GM21723 (cell line): ENCODE measurements around the gene TSPAN12.
"Not testable (repeated sequence)": the region's sequence is repeated elsewhere in the genome, so short reads cannot be mapped to it uniquely, and the experiment has no call there.

Experiments used
- ATAC-seq: cut with Tn5 transposase; IDR thresholded peaks from one replicate; pipeline ENCODE4 v1.9.1; 2021; ENCODE audit warnings: mild to moderate bottlenecking, moderate library complexity; ENCODE audit not compliant: unreplicated experiment

The TSPAN12 gene

GRCh38 chr7:120857588-120858573 is at the start of gene TSPAN12:
Gene TSPAN12, minus strand, starts transcription at chr7:120858144. Its CDS starts 1,381 bp downstream, at chr7:120856763.
- ATAC-seq = peak; percentile 94

DNA sequence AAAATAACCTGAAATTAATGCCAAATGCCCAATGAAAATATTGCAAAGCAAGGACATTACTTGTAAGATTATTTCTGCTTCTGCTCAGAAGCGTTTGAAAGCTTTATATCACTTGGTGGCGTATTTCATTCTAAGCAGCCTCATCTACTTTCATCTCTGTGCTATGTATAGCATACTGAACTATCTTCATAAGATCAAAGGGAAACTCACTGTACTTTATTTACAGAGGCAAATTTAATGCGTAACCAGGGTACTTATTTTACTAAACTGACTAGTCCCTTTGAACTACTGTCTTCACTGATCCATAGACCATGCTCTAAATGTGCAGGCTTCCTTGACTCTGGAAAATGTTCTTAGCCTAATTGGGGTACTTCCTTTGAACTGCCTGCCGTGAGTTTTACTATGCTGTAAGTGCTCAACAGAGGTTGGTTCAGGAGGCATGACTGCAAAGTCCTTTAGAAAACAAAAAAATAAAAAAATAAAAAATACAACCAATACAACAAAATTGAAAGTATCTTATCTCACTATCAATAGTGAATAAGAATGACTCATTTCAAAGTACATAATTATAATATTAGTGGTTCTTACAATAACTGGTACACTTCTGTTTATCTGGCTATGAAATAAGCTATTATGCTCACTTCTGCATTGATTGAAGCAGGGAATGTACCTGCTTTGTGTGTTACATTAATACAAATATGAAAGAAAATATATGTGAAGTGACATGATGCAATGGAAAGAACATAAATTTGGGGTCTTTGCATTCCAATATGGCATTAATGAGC is 41.0 kb upstream of the TSPAN12 start:
- no peak for ATAC-seq

- ATAC-seq = not testable (repeated sequence)
These were observed 37.3 kb upstream of the TSPAN12 start for GRCh38 chr7:120895253-120895652.

DNA sequence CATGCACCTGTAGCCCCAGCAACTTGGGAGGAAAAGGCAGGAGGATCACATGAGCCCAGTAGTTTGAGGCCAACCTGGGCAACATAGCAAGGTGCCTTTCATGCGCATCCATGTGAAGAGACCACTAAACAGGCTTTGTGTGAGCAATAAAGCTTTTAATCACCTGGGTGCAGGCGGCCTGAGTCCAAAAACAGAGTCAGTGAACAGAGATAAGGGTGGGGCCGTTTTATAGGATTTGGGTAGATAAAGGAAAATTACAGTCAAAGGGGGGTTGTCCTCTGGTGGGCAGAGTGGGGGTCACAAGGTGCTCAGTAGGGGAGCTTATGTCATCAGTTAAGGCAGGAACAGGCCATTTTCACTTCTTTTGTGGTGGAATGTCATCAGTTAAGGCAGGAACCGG is 27.7 kb upstream of the TSPAN12 start:
- ATAC-seq = not testable (repeated sequence)

GRCh38 chr7:120877701-120878100 is 19.8 kb upstream of the TSPAN12 start:
- no peak for ATAC-seq

GRCh38 chr7:120876922-120877321 is 19.0 kb upstream of the TSPAN12 start:
- no peak for ATAC-seq

- no peak for ATAC-seq
These were observed 16.8 kb upstream of the TSPAN12 start for GRCh38 chr7:120874722-120875121.

DNA sequence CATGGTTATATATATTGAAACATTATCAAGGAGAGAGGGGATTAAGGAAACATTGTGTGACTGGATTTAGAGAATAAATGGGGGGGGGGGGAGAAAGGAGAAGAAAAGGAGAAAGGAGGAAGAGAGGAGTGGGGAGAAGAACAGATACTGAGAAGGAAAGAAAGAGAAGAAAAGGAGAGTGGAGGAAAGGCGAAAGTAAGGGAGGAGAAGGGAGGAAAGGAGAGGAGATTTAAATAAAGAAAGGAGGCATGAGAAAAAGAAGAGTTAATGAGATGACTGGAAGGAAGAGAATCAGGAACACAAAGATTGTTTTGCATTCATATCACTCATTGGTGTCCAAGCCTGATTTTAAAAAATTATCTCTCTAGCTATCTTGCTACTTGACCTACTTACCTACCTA is 16.1 kb upstream of the TSPAN12 start:
- ATAC-seq = no peak

- no peak for ATAC-seq
These were observed 15.5 kb upstream of the TSPAN12 start for GRCh38 chr7:120873401-120873800.

- ATAC-seq = peak; percentile 58
These were observed 11.8 kb upstream of the TSPAN12 start for GRCh38 chr7:120869700-120870099.

DNA sequence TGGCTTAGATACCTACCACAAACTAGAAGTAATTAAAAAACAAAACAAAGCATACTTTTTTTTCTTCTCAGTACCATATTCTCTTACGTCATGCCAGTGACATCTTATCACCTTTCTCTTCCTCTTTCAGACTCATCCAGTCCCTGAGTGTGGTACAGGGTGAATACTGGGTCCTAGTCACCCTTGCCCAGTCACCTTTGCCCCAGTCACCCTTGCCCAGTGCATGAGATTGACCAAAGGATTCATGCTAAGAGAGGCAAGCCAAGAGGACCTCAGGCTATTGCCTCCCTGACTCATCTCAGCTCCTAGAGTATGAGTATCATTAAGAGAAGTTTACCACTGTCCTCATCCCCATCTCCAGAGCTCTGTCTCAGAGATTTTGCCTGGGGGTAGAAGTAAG is 10.0 kb upstream of the TSPAN12 start:
- ATAC-seq = no peak

- ATAC-seq = no peak
These were observed 7.4 kb upstream of the TSPAN12 start for GRCh38 chr7:120865191-120865981.

DNA sequence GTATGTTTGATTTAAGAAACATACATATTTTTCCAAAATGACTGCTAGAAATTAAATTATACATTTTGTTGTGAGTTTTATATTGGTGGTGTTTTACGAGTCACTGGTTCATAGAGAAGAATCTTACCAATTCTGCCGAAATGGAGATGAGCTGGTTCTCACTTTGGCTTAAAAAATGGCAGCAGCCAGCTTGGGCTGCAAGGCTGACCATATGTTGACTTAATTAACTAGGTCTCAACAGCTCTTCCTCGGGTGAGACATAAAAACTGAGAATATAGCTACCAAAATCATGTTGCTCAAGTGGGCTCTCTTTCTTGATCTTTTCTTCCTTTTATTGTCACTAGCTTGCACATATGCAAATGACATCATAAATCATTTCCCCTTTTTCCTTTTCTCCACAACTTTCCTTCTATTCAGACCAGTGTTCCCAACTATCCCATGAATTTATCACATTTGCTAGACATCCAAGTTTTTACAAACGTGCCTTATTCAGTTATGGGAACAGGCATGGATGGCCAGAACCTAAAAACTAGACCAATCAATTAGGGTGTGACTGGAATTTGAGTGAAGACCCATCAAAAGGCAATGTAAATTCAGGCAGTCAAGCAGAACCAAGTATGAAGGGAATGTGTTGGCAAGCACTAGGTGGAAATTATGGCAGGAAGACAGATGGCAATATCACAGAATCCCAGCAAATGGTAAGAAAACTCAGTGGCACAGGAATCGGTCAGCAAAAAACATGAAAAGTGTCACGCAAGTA is 6.4 kb upstream of the TSPAN12 start:
- no peak for ATAC-seq

DNA sequence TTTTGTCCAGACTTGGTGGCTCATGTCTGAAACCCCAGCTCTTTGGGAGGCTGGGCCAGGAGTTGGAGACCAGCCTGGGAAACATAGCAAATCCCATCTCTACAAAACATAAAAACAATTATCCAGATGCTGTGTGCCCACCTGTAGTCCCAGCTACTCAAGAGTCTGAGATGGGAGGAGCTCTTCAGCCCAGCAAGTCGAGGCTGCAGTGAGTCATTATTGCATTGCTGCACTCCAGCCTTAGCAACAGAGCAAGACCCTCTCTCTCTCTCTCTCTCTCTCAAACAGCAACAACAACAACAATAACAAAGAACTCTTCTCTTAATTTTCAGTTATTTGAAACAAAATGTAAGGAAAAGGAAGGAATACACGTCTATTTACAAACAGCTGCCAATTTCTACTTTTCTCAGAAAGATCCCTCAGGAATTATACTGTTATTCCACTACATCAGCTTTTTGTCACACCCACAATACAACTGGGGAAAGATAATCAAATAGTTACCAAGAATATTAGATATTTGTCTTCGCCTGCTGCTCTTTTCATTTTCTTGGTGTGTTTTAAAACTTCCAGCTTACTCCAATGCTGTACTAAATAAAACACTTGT is 5.1 kb upstream of the TSPAN12 start:
- ATAC-seq = no peak

- ATAC-seq = no peak
These were observed 2.2 kb upstream of the TSPAN12 start for GRCh38 chr7:120860156-120860555.

DNA sequence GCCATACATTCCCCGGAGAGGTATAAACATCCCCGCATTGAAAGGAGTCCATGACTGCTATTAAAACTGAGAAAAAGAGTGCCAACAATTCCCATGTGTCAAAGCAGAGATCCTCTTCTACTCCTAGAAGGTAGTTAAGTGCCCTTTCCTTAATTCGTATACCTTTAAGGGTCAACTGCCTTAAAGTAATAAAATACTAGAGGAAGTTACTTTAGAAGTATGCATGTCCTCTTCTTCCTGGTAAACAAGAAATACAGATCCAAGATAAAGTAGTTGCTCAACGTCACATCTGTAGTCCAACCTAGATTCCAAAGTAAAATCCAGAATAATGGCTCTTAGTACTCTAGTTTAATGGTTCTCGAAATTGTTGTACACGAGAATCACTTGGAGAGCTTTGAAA is 1.5 kb upstream of the TSPAN12 start:
- no peak for ATAC-seq

- peak; percentile 53 for ATAC-seq
These were observed 1.2 kb downstream of the TSPAN12 start for GRCh38 chr7:120856621-120857352.

DNA sequence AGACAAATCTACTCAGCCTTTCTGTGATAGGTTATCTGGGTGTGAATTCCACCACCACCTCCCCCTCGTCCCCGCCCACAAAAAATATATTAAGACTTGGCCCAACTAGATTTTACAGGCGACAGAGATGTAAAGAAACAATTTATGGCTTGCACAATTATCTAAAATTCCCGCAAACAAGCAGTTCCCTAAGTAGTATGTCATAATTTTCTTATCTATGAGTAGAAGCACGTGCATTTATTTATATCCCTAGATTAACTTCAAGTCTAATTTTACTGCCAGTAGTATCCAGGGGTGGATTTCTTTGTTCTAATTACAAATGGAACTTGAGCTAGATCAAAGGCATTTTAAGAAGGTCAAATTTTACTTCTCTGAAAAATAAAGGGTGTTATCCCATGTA is 1.7 kb downstream of the TSPAN12 start:
- ATAC-seq = no peak

- no peak for ATAC-seq
These were observed 5.2 kb downstream of the TSPAN12 start for GRCh38 chr7:120852700-120853099.
